ENCODE data around the gene TUBGCP6. TPM values are rescaled to one million over a fixed set of nuclear protein-coding genes. Genes with fewer than 3 reads are reported as not detected.

Gene TUBGCP6
- total RNA-seq, 3 donors from 2014 or later = 34.2 to 66.2 (median 59.6) TPM

DNA sequence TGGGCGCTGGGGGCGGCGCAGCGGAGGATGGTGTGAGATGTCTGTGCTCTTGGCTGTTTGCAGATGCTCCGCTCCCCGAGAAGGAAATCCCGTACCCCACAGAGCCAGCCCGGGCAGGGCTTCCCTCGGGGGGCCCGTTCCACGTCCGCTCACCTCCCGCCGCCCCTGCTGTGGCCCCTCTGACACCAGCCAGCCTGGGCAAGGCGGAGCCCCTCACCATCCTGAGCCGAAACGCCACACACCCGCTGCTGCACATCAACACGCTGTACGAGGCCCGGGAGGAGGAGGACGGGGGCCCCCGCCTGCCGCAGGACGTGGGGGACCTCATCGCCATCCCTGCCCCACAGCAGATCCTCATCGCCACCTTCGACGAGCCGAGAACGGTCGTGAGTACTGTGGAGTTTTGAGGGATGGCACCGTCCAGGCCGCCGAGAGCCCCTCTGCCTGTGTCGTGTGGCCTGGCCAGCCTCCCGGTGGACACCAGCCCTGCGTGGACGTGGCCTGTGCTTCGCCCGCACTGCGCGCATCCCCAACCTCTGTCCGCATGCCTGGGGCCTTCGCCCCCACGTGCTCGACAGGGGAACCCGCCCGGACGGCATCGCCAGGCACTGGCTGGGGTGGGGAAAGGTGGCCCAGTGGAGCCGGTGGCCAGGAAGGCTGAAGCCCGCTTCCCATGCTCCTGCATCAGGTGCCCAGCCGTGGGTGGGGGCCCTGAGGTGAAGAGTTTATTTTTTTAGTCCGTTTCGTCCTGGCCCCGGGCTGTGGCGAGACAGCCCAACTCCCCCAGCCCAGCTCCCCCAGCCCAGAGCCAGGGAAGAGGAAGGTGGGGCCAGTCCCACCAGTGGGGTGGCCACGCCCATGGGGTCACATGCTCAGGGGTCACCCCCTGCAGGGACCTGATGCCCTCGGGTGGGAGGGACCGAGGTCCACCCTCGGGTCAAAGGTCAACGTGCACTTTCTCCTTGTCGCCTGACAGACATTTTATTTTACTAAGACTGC is 65.7 kb downstream of the TUBGCP6 start:
- intact Hi-C loops (cut with DNase I; ENCODE audit: low total_unique reads) = no loop called here
- no peaks in the 10 kb centered on the region for H3K27me3 ChIP-seq

DNA sequence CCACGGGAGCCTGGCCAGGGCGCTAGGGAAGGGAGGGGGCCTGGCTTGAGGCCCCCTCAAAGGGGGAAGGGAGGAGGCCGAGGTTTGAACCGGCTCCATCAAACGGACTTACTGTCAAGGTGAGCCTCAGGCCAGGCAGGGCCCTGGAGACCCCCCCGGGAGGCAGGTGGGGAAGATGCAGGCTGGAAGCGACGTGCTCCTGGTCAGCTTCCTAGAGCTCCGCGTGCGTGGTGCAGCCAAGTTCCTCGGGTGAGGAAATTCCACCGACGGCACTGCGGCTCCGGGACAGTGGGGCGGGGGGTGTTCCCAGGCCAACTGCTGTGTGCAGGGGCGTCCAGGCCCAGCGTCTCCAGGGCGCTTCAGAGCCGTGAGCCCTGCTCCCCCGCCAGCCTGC is 66.4 kb downstream of the TUBGCP6 start:
- Histone ChIP-seq H3K4me1 (no peaks in the 10 kb centered on the region), H3K9me3 (no peaks in the 10 kb centered on the region), H3K36me3 (no peaks in the 10 kb centered on the region), H3K27me3 (no peaks in the 10 kb centered on the region), H3K27ac (no peak overlapping the region), H3K4me3 (no peak overlapping the region)
- intact Hi-C loops (cut with DNase I; ENCODE audit: low total_unique reads) = no loop called here
- TF ChIP-seq CTCF (IDR thresholded peaks at IDR 0.05) (no peak), POLR2AphosphoS5 (IDR thresholded peaks at IDR 0.05) (no peak), POLR2A (IDR thresholded peaks at IDR 0.05) (no peak)
- no peak for DNase-seq (ENCODE audit: low spot score in 2 of 2)

More for the DNA sequence above, 65.7 kb downstream of the TUBGCP6 start:
- no peak overlapping the region for H3K4me3 ChIP-seq
- H3K36me3 ChIP-seq = no peaks in the 10 kb centered on the region
- no peak overlapping the region for H3K27ac ChIP-seq
- no peak for DNase-seq (ENCODE audit: low spot score in 2 of 2)
- peaks cover 0 to 1% of the 10 kb centered on the region in 2 donors for H3K4me1 ChIP-seq
- TF ChIP-seq CTCF (IDR thresholded peaks at IDR 0.05) (no peak), POLR2AphosphoS5 (IDR thresholded peaks at IDR 0.05) (no peak), POLR2A (IDR thresholded peaks at IDR 0.05) (no peak)
- no peaks in the 10 kb centered on the region for H3K9me3 ChIP-seq

- intact Hi-C loops (cut with DNase I; ENCODE audit: low total_unique reads) = no loop called here
Observed at GRCh38 chr22:50177537-50178470, 67.0 kb downstream of the TUBGCP6 start.

DNA sequence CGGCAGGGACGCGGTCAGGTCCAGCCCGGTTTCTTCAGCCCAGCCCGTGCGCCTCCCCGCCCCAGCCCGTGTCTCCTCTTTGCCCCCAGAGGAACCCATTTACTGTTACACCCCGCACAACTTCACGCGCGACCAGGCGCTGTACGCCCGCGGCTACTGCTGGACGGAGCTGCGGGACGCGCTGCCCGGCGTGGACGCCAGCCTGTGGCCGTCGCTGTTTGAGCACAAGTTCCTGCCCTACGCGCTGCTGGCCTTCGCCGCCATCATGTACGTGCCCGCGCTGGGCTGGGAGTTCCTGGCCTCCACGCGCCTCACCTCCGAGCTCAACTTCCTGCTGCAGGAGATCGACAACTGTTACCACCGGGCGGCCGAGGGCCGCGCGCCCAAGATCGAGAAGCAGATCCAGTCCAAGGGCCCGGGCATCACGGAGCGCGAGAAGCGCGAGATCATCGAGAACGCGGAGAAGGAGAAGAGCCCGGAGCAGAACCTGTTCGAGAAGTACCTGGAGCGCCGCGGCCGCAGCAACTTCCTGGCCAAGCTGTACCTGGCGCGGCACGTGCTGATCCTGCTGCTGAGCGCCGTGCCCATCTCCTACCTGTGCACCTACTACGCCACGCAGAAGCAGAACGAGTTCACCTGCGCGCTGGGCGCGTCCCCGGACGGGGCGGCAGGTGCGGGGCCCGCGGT is 67.8 kb downstream of the TUBGCP6 start:
- intact Hi-C loops (cut with DNase I; ENCODE audit: low total_unique reads) = no loop called here
- Histone ChIP-seq H3K4me3 (no peak overlapping the region), H3K4me1 (no peaks in the 10 kb centered on the region), H3K9me3 (no peaks in the 10 kb centered on the region), H3K36me3 (no peaks in the 10 kb centered on the region), H3K27ac (no peak overlapping the region), H3K27me3 (no peaks in the 10 kb centered on the region)
- no peak for DNase-seq (ENCODE audit: low spot score in 2 of 2)
- no peak for TF ChIP-seq POLR2AphosphoS5 (IDR thresholded peaks at IDR 0.05)
- no peak for TF ChIP-seq POLR2A (IDR thresholded peaks at IDR 0.05)
- no peak for TF ChIP-seq CTCF (IDR thresholded peaks at IDR 0.05)

More at GRCh38 chr22:50177537-50178470, 67.0 kb downstream of the TUBGCP6 start:
- no peak for TF ChIP-seq POLR2AphosphoS5 (IDR thresholded peaks at IDR 0.05)
- TF ChIP-seq CTCF (IDR thresholded peaks at IDR 0.05) = no peak
- no peak for TF ChIP-seq POLR2A (IDR thresholded peaks at IDR 0.05)
- DNase-seq (ENCODE audit: low spot score in 2 of 2) = no peak
- no peaks in the 10 kb centered on the region for H3K9me3 ChIP-seq
- H3K4me3 ChIP-seq = no peak overlapping the region
- no peak overlapping the region for H3K27ac ChIP-seq
- no peaks in the 10 kb centered on the region for H3K36me3 ChIP-seq
- H3K4me1 ChIP-seq = no peaks in the 10 kb centered on the region
- no peaks in the 10 kb centered on the region for H3K27me3 ChIP-seq

Measured in breast epithelium (tissue), 4 donors.